SKM-1 (cell line): Measurements from ENCODE around the gene TRAK1.

Source experiments
- DNase-seq: peaks from one replicate; lab custom pipeline; 2025; ENCODE audit not compliant: unreplicated experiment; lab: John Stamatoyannopoulos, UW

TRAK1 gene

GRCh38 chr3:42120866-42121265 lies 29.7 kb downstream of the TRAK1 start:
- no peak for DNase-seq

- DNase-seq = no peak
These were observed 31.3 kb downstream of the TRAK1 start for GRCh38 chr3:42122261-42123011.

- DNase-seq = no peak
These were observed 31.9 kb downstream of the TRAK1 start for GRCh38 chr3:42123012-42123581.

- no peak for DNase-seq
These were observed 32.9 kb downstream of the TRAK1 start for GRCh38 chr3:42123824-42124658.

- DNase-seq = no peak
These were observed 36.1 kb downstream of the TRAK1 start for GRCh38 chr3:42127226-42127625.

- DNase-seq = no peak
These were observed 37.4 kb downstream of the TRAK1 start for GRCh38 chr3:42128526-42128925.

- no peak for DNase-seq
These were observed 38.1 kb downstream of the TRAK1 start for GRCh38 chr3:42129014-42129953.

- DNase-seq = no peak
These were observed 38.8 kb downstream of the TRAK1 start for GRCh38 chr3:42130007-42130328.

- no peak for DNase-seq
These were observed 39.3 kb downstream of the TRAK1 start for GRCh38 chr3:42130329-42131070.

GRCh38 chr3:42133500-42134298 lies 42.5 kb downstream of the TRAK1 start:
- no peak for DNase-seq

GRCh38 chr3:42134867-42135464 lies 43.8 kb downstream of the TRAK1 start:
- no peak for DNase-seq

GRCh38 chr3:42139621-42140453 lies 48.7 kb downstream of the TRAK1 start:
- DNase-seq = no peak

- no peak for DNase-seq
These were observed 49.6 kb downstream of the TRAK1 start for GRCh38 chr3:42140665-42141203.

- no peak for DNase-seq
These were observed 52.3 kb downstream of the TRAK1 start for GRCh38 chr3:42143440-42143839.

GRCh38 chr3:42144209-42144608 lies 53.1 kb downstream of the TRAK1 start:
- DNase-seq = no peak

GRCh38 chr3:42148086-42148848 lies 57.1 kb downstream of the TRAK1 start:
- no peak for DNase-seq

- DNase-seq = no peak
These were observed 57.9 kb downstream of the TRAK1 start for GRCh38 chr3:42148982-42149432.
